NCI-H82 (cell line): Measurements from ENCODE around the gene PACSIN1.
A peak's percentile ranks its signal among the peaks of the same experiment; 100 is the strongest.
"Not testable (repeated sequence)": the region's sequence is repeated elsewhere in the genome, so short reads cannot be mapped to it uniquely, and the experiment has no call there.

Experiments
- DNase-seq: peaks from one replicate; lab custom pipeline; 2025; lab: John Stamatoyannopoulos, UW

The PACSIN1 gene

GRCh38 chr6:34485321-34486060, 19.6 kb downstream of the PACSIN1 start:
- DNase-seq: no peak

GRCh38 chr6:34486106-34486740, 20.3 kb downstream of the PACSIN1 start:
- DNase-seq: no peak

GRCh38 chr6:34486886-34487285, 21.0 kb downstream of the PACSIN1 start:
- not testable (repeated sequence) for DNase-seq

- DNase-seq: no peak
These were observed 21.7 kb downstream of the PACSIN1 start for GRCh38 chr6:34487536-34487935.

GRCh38 chr6:34489207-34489805, 23.4 kb downstream of the PACSIN1 start:
- no peak for DNase-seq

- peak; percentile 79 for DNase-seq
These were observed 24.7 kb downstream of the PACSIN1 start for GRCh38 chr6:34490390-34491090.

GRCh38 chr6:34491091-34491430, 25.2 kb downstream of the PACSIN1 start:
- DNase-seq: peak; percentile 78

- DNase-seq: no peak
These were observed 27.5 kb downstream of the PACSIN1 start for GRCh38 chr6:34493344-34493743.

- DNase-seq: no peak
These were observed 29.1 kb downstream of the PACSIN1 start for GRCh38 chr6:34494973-34495372.

GRCh38 chr6:34496103-34496685, 30.3 kb downstream of the PACSIN1 start:
- no peak for DNase-seq

GRCh38 chr6:34497411-34497810, 31.5 kb downstream of the PACSIN1 start:
- DNase-seq: no peak

GRCh38 chr6:34506718-34507117, 40.8 kb downstream of the PACSIN1 start:
- DNase-seq: no peak

GRCh38 chr6:34508425-34508824, 42.5 kb downstream of the PACSIN1 start:
- no peak for DNase-seq

- no peak for DNase-seq
These were observed 43.9 kb downstream of the PACSIN1 start for GRCh38 chr6:34509782-34510181.

- DNase-seq: no peak
These were observed 44.4 kb downstream of the PACSIN1 start for GRCh38 chr6:34510299-34510698.

GRCh38 chr6:34511214-34511914, 45.5 kb downstream of the PACSIN1 start:
- DNase-seq: no peak

GRCh38 chr6:34511915-34512737, 46.2 kb downstream of the PACSIN1 start:
- peak; percentile 90 for DNase-seq

GRCh38 chr6:34512738-34513115, 46.9 kb downstream of the PACSIN1 start:
- DNase-seq: peak; percentile 57

- peak; percentile 99 for DNase-seq
These were observed 47.8 kb downstream of the PACSIN1 start for GRCh38 chr6:34513646-34514045.

GRCh38 chr6:34514112-34514511, 48.2 kb downstream of the PACSIN1 start:
- no peak for DNase-seq
